NCI-H2196 treated with DMSO at 0.1 percent for 48 hours (cell line): Measurements from ENCODE around the gene ZFP92.
"Not testable (repeated sequence)": the region's sequence is repeated elsewhere in the genome, so short reads cannot be mapped to it uniquely, and the experiment has no call there.

Experiments used
- DNase-seq: peaks from one replicate; lab custom pipeline; 2025; ENCODE audit not compliant: unreplicated experiment; lab: John Stamatoyannopoulos, UW

ZFP92 gene

GRCh38 chrX:153411255-153411987 lies at the start of gene ZFP92:
Gene ZFP92 (plus strand): TSS chrX:153411472. CDS start chrX:153418323, 6,851 bp downstream.
- no peak for DNase-seq

GRCh38 chrX:153361781-153362397 lies 49.4 kb upstream of the ZFP92 start:
- DNase-seq = no peak

- DNase-seq = no peak
Measured at GRCh38 chrX:153365670-153366069, 45.6 kb upstream of the ZFP92 start.

- no peak for DNase-seq
Measured at GRCh38 chrX:153366119-153366518, 45.2 kb upstream of the ZFP92 start.

- no peak for DNase-seq
Measured at GRCh38 chrX:153366878-153367538, 44.3 kb upstream of the ZFP92 start.

- DNase-seq = no peak
Measured at GRCh38 chrX:153370293-153371055, 40.8 kb upstream of the ZFP92 start.

- no peak for DNase-seq
Measured at GRCh38 chrX:153371256-153371655, 40.0 kb upstream of the ZFP92 start.

GRCh38 chrX:153372949-153373348 lies 38.3 kb upstream of the ZFP92 start:
- DNase-seq = no peak

GRCh38 chrX:153374426-153374825 lies 36.8 kb upstream of the ZFP92 start:
- DNase-seq = no peak

- no peak for DNase-seq
Measured at GRCh38 chrX:153375571-153375970, 35.7 kb upstream of the ZFP92 start.

- DNase-seq = no peak
Measured at GRCh38 chrX:153377727-153378126, 33.5 kb upstream of the ZFP92 start.

GRCh38 chrX:153378607-153379006 lies 32.7 kb upstream of the ZFP92 start:
- DNase-seq = no peak

GRCh38 chrX:153379508-153379907 lies 31.8 kb upstream of the ZFP92 start:
- no peak for DNase-seq

GRCh38 chrX:153379971-153380581 lies 31.2 kb upstream of the ZFP92 start:
- DNase-seq = no peak

- DNase-seq = no peak
Measured at GRCh38 chrX:153380691-153381090, 30.6 kb upstream of the ZFP92 start.

GRCh38 chrX:153381684-153382532 lies 29.4 kb upstream of the ZFP92 start:
- DNase-seq = peak; percentile 38

GRCh38 chrX:153382563-153383482 lies 28.4 kb upstream of the ZFP92 start:
- no peak for DNase-seq

- no peak for DNase-seq
Measured at GRCh38 chrX:153384390-153384789, 26.9 kb upstream of the ZFP92 start.

- not testable (repeated sequence) for DNase-seq
Measured at GRCh38 chrX:153384973-153385372, 26.3 kb upstream of the ZFP92 start.
